IMR-90 (cell line): ENCODE results near the gene YJU2. TPM values are rescaled to one million over a fixed set of nuclear protein-coding genes. Genes with fewer than 3 reads are reported as not detected.

Source experiments
- ATAC-seq: fragments of 200-7000 bp; cut with Tn5 transposase; 2 replicates; pipeline ENCODE4 v1.9.1; 2020; ENCODE audit warnings: low read depth, mild to moderate bottlenecking, moderate library complexity
- BruUV-seq: library from RNA; stranded (reverse); fragments of 400-500 nt; replicated peaks from 2 replicates; lab custom pipeline; 2021; lab: Mats Ljungman, UMichigan
- CTCF ChIA-PET: fragments of 300-600 bp; formaldehyde crosslinking; extraction: SDS; loops from one replicate; lab custom pipeline; 2021; ENCODE audit warnings: antibody characterized with exemption; lab: Yijun Ruan, JAX
- POLR2A ChIA-PET: fragments of 300-600 bp; sonication (Branson Sonifier 250); formaldehyde crosslinking; loops from one replicate; lab custom pipeline; 2022; ENCODE audit warnings: antibody characterized with exemption; ENCODE audit not compliant: unreplicated experiment; lab: Charles Lee
- DNase-seq: peaks from one replicate; pipeline ENCODE4 v3.0.0; 2013
- H2AFZ ChIP-seq: replicated peaks from 2 replicates; pipeline ENCODE3; 2013; ENCODE audit warnings: low read length, mild to moderate bottlenecking; ENCODE audit not compliant: poor library complexity
- H2AK5ac ChIP-seq: 2 replicates; pipeline ENCODE4 v1.6.1; 2013; ENCODE audit warnings: low read depth, low read length, inconsistent platforms
- H2AK9ac ChIP-seq: replicated peaks from 2 replicates; pipeline ENCODE3; 2013; ENCODE audit warnings: mild to moderate bottlenecking, low read depth, low read length, moderate library complexity; ENCODE audit not compliant: poor library complexity
- H2BK120ac ChIP-seq: 2 replicates; pipeline ENCODE4 v1.6.1; 2013; ENCODE audit warnings: low read depth, low read length, inconsistent platforms
- H2BK15ac ChIP-seq: 3 replicates; pipeline ENCODE4 v1.6.1; 2013; ENCODE audit warnings: low read depth, low read length, inconsistent platforms
- H2BK20ac ChIP-seq: 2 replicates; pipeline ENCODE4 v1.6.1; 2013; ENCODE audit warnings: low read depth, mild to moderate bottlenecking, inconsistent platforms, low read length, moderate library complexity
- H2BK5ac ChIP-seq: 2 replicates; pipeline ENCODE4 v1.6.1; 2013; ENCODE audit warnings: mild to moderate bottlenecking, low read depth, low read length, inconsistent platforms; ENCODE audit not compliant: poor library complexity, severe bottlenecking
- H3K14ac ChIP-seq: replicated peaks from 2 replicates; pipeline ENCODE4 v1.6.1; 2013; ENCODE audit warnings: low read depth, low read length, inconsistent platforms
- H3K18ac ChIP-seq: 2 replicates; pipeline ENCODE4 v1.6.1; 2013; ENCODE audit warnings: low read depth, low read length, control low read depth
- H3K23ac ChIP-seq: 2 replicates; pipeline ENCODE4 v1.6.1; 2013; ENCODE audit warnings: low read depth, low read length, inconsistent platforms
- H3K27ac ChIP-seq: 2 replicates; pipeline ENCODE4 v1.5.1; 2013; ENCODE audit warnings: mild to moderate bottlenecking, control low read depth, low read length; ENCODE audit not compliant: insufficient read depth
- H3K27me3 ChIP-seq: 2 replicates; pipeline ENCODE4 v1.6.1; 2013; ENCODE audit warnings: low read length; ENCODE audit not compliant: control insufficient read depth, insufficient read depth
- H3K36me3 ChIP-seq: 2 replicates; pipeline ENCODE4 v1.6.1; 2013; ENCODE audit warnings: low read length, mixed read lengths; ENCODE audit not compliant: control insufficient read depth, insufficient read depth
- H3K4ac ChIP-seq: 2 replicates; pipeline ENCODE4 v1.6.1; 2013; ENCODE audit warnings: low read depth, low read length, inconsistent platforms
- H3K4me1 ChIP-seq: 2 replicates; pipeline ENCODE4 v1.6.1; 2013; ENCODE audit warnings: low read length, mixed read lengths; ENCODE audit not compliant: control insufficient read depth, insufficient read depth
- H3K4me2 ChIP-seq: 2 replicates; pipeline ENCODE4 v1.6.1; 2013; ENCODE audit warnings: low read depth, mild to moderate bottlenecking, control low read depth, low read length, moderate library complexity
- H3K4me3 ChIP-seq: 2 replicates; pipeline ENCODE4 v1.5.1; 2013; ENCODE audit warnings: low read depth, mild to moderate bottlenecking, control low read depth, low read length, moderate library complexity; ENCODE audit not compliant: insufficient read depth
- H3K56ac ChIP-seq: 2 replicates; pipeline ENCODE4 v1.6.1; 2013; ENCODE audit warnings: low read length, inconsistent platforms; ENCODE audit not compliant: insufficient read depth; ENCODE audit errors: extremely low read depth
- H3K79me1 ChIP-seq, 2 experiments: 2 replicates each; pipeline ENCODE4 v1.6.1; 2013; ENCODE audit warnings: low read length in 2 of 2, inconsistent platforms in 1 of 2, low read depth in 1 of 2
- H3K9ac ChIP-seq: 2 replicates; pipeline ENCODE4 v1.6.1; 2013; ENCODE audit warnings: low read depth, low read length, control low read depth
- H3K9me1 ChIP-seq: 2 replicates; pipeline ENCODE4 v1.6.1; 2013; ENCODE audit warnings: low read length, inconsistent platforms; ENCODE audit not compliant: insufficient read depth
- H3K9me3 ChIP-seq: 2 replicates; pipeline ENCODE4 v1.6.1; 2013; ENCODE audit warnings: low read length; ENCODE audit not compliant: control insufficient read depth, insufficient read depth
- H4K20me1 ChIP-seq: 2 replicates; pipeline ENCODE4 v1.6.1; 2013; ENCODE audit warnings: low read length, inconsistent platforms; ENCODE audit not compliant: insufficient read depth
- H4K5ac ChIP-seq: 2 replicates; pipeline ENCODE4 v1.6.1; 2013; ENCODE audit warnings: mild to moderate bottlenecking, low read depth, low read length, control low read depth
- H4K8ac ChIP-seq, 2 experiments: 2 replicates each; pipeline ENCODE4 v1.6.1; 2013; ENCODE audit warnings: low read depth in 2 of 2, low read length in 2 of 2, control low read depth in 1 of 2, inconsistent platforms in 1 of 2
- H4K91ac ChIP-seq: 2 replicates; pipeline ENCODE4 v1.6.1; 2013; ENCODE audit warnings: low read depth, low read length, inconsistent platforms; ENCODE audit not compliant: insufficient read depth
- CEBPB ChIP-seq: IDR thresholded peaks from 2 replicates; pipeline ENCODE4 v1.6.1; 2012; ENCODE audit warnings: low read depth, low read length, improper control_type of control experiment
- FOS ChIP-seq: fragments of 150-350 bp; IDR thresholded peaks from 2 replicates; pipeline ENCODE4 v1.6.1; 2016; ENCODE audit warnings: low read depth, low read length
- RAD21 ChIP-seq: IDR thresholded peaks from 2 replicates; pipeline ENCODE4 v1.6.1; 2012; ENCODE audit warnings: low read length, improper control_type of control experiment
- WGBS, 2 experiments: methylation state at CpG; one replicate each; pipeline versions ENCODE4 v1.1.5 to v1.1.7; 2013; ENCODE audit warnings: missing lambda C conversion rate in 2 of 2; ENCODE audit not compliant: insufficient read length in 1 of 2; ENCODE audit errors: extremely low coverage in 2 of 2; 5-methylcytosine and 5-hydroxymethylcytosine counted together
- dilution Hi-C: fragments of 300-500 bp; cut with HindIII; formaldehyde crosslinking; loops from one replicate; pipeline ENCODE4 v1.14.3; 2018; ENCODE audit warnings: low sequenced_read_pairs; ENCODE audit not compliant: unreplicated experiment
- in situ Hi-C: fragments of 300-500 bp; cut with MboI; formaldehyde crosslinking; loops from 3 replicates; pipeline ENCODE4 v1.14.3; 2019; ENCODE audit warnings: low sequenced_read_pairs, inconsistent platforms, mixed read lengths
- intact Hi-C: fragments of 100-400 bp; cut with micrococcal nuclease; formaldehyde crosslinking; loops from 2 replicates; pipeline ENCODE4 v1.10.0; 2022
- polyA plus RNA-seq, 3 experiments: library from polyadenylated mRNA; depleted of rRNA; stranded (reverse); fragments of >200 nt; gene quantifications; 2 replicates each; pipeline ENCODE4 v1.2.3, GENCODE V29; 2012; ENCODE audit warnings: low replicate concordance in 1 of 3
- total RNA-seq: library from RNA; depleted of rRNA; stranded (reverse); fragments of >200 nt; gene quantifications from 2 replicates; pipeline ENCODE4 v1.2.3, GENCODE V29; 2012

YJU2 gene
- total and polyA plus RNA-seq, 2 of the 4 experiments (the other 2 are of a cell fraction): 15.6 to 18.9 TPM

DNA sequence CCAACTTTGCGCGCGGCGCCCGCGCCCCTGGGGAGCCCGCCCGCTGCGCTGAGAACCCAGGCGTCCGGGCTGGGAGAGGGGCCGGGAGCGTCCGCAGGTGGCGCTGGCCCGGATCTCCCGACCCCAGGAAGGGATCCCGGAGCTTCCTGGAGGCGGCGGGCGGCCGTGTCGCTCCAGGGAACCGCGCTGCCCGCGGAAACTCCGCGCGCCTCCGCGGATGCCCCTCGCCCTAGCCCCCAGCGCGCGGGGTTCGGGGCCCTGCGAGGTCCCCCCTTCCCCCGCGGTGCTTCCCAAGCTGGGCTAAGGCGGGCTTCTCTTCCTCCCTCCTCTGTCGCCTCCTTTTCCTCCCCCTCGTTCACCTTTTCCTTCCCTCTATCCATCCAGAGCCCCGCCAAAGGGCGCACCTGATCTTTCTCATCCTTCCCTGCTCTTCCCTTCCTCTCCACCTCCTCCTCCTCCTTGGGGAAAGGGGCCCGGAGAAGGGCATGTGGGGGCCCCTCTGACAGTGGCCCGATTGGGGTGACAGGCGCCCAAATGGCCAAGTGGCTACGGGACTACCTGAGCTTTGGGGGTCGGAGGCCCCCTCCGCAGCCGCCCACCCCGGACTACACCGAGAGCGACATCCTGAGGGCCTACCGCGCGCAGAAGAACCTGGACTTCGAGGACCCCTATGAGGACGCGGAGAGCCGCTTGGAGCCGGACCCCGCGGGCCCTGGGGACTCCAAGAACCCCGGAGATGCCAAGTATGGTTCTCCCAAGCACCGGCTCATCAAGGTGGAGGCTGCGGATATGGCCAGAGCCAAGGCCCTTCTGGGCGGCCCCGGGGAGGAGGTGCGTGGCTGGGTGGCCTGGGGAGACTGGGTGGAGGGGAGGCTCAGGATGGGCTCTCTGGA, 32.9 kb downstream of the YJU2 start:
- 0% methylated on average over 7 of the region's 71 CpGs; no CpG with 5 or more reads in 1 of the 2 experiments for WGBS, 2 experiments
- no peaks in the 10 kb centered on the region for H3K4me1 ChIP-seq
- no peak overlapping the region for H2BK20ac ChIP-seq
- no peaks in the 10 kb centered on the region for H3K9me1 ChIP-seq
- no peak overlapping the region for H2BK15ac ChIP-seq
- intact Hi-C loops (no loop called here), dilution Hi-C loops (no loop called here), in situ Hi-C loops (no loop called here)
- H3K27me3 ChIP-seq: peaks cover 52% of the 10 kb centered on the region
- H4K20me1 ChIP-seq: no peaks in the 10 kb centered on the region
- H2AK9ac ChIP-seq: no peak overlapping the region
- BruUV-seq: no TSS peak
- H2BK5ac ChIP-seq: no peak overlapping the region
- no peak overlapping the region for H3K18ac ChIP-seq
- H3K56ac ChIP-seq: no peak overlapping the region
- no peak overlapping the region for H3K4ac ChIP-seq
- no peak overlapping the region for H3K14ac ChIP-seq
- H3K79me1 ChIP-seq: no peaks in the 10 kb centered on the region
- H2AFZ ChIP-seq: no peak overlapping the region
- DNase-seq (no peak), ATAC-seq (no peak)
- H3K9ac ChIP-seq: no peak overlapping the region
- POLR2A ChIA-PET: no interaction called here
- H4K5ac ChIP-seq: no peak overlapping the region
- H3K36me3 ChIP-seq: no peaks in the 10 kb centered on the region
- CTCF ChIA-PET: no interaction called here
- no peak overlapping the region for H2AK5ac ChIP-seq
- H4K8ac ChIP-seq: no peak overlapping the region
- H3K23ac ChIP-seq: no peak overlapping the region
- TF ChIP-seq FOS (no peak), CEBPB (no peak), RAD21 (no peak)
- H3K27ac ChIP-seq: no peak overlapping the region
- H4K91ac ChIP-seq: no peak overlapping the region
- H3K9me3 ChIP-seq: peaks cover 2% of the 10 kb centered on the region; the same call in 1 of the 2 replicates
- H3K4me3 ChIP-seq: no peak overlapping the region
- no peak overlapping the region for H2BK120ac ChIP-seq
- no peak overlapping the region for H3K4me2 ChIP-seq
